ENCODE measurements around the gene CRB1. TPM values are rescaled to one million over a fixed set of nuclear protein-coding genes. Genes with fewer than 3 reads are reported as not detected.

Gene CRB1
- total RNA-seq (under 1 TPM in 3 of 6 donors, not detected in 3; 0.08 to 0.20 (median 0.09) TPM), polyA plus RNA-seq (under 1 TPM in 1 of 2 donors, not detected in 1; under 0.01 TPM)

- Histone ChIP-seq H3K36me3 (no peaks in the 10 kb centered on the region), H3K27me3 (no peaks in the 10 kb centered on the region), H3K9me3 (no peaks in the 10 kb centered on the region), H3K27ac (no peak within 1 kb of the TSS), H3K4me1 (no peaks in the 10 kb centered on the region), H3K4me3 (no peak within 1 kb of the TSS)
- 56 to 69% methylated on average over 4 of the region's 4 CpGs for WGBS, 2 donors
- DNase-seq, result peak in 1 of 6 donors; percentile 12
- intact Hi-C loops (cut with DNase I), result no loop called here
- FAIRE-seq, result no peak
- no peak for TF ChIP-seq CTCF (IDR thresholded peaks at IDR 0.05)
- no peak for ATAC-seq
These were observed at the start of gene CRB1 for GRCh38 chr1:197268012-197268411. TSS of gene CRB1 (plus strand) at chr1:197268252. CDS start at chr1:197268413, 161 bp downstream.

GRCh38 chr1:197218857-197219256 is 49.2 kb upstream of the CRB1 start:
- no peak for TF ChIP-seq CTCF (IDR thresholded peaks at IDR 0.05)
- DNase-seq, result no peak
- no peaks in the 10 kb centered on the region for H3K36me3 ChIP-seq
- H3K27me3 ChIP-seq, result no peaks in the 10 kb centered on the region
- intact Hi-C loops (cut with DNase I), result no loop called here
- no peak for ATAC-seq
- H3K4me3 ChIP-seq, result no peak overlapping the region
- no peak for FAIRE-seq
- no peaks in the 10 kb centered on the region for H3K9me3 ChIP-seq
- H3K4me1 ChIP-seq, result no peaks in the 10 kb centered on the region
- no peak overlapping the region for H3K27ac ChIP-seq

GRCh38 chr1:197222025-197222685 is 45.9 kb upstream of the CRB1 start:
- Histone ChIP-seq H3K4me3 (no peak overlapping the region), H3K36me3 (no peaks in the 10 kb centered on the region), H3K4me1 (no peaks in the 10 kb centered on the region), H3K27ac (no peak overlapping the region), H3K27me3 (no peaks in the 10 kb centered on the region), H3K9me3 (no peaks in the 10 kb centered on the region)
- no peak for TF ChIP-seq CTCF (IDR thresholded peaks at IDR 0.05)
- ATAC-seq (peak in 2 of 4 donors; percentile 52 to 62), FAIRE-seq (no peak), DNase-seq (peak in 1 of 6 donors; percentile 24)
- intact Hi-C loops (cut with DNase I), result no loop called here
- 68 to 74% methylated on average over 21 of the region's 21 CpGs for WGBS, 2 donors

GRCh38 chr1:197222780-197223179 is 45.3 kb upstream of the CRB1 start:
- TF ChIP-seq CTCF (IDR thresholded peaks at IDR 0.05), result no peak
- Histone ChIP-seq H3K36me3 (no peaks in the 10 kb centered on the region), H3K4me3 (no peak overlapping the region), H3K27ac (no peak overlapping the region), H3K27me3 (no peaks in the 10 kb centered on the region), H3K9me3 (no peaks in the 10 kb centered on the region), H3K4me1 (no peaks in the 10 kb centered on the region)
- WGBS, 2 donors, result 88 to 96% methylated on average over 2 of the region's 2 CpGs
- ATAC-seq (no peak), FAIRE-seq (no peak), DNase-seq (no peak)
- intact Hi-C loops (cut with DNase I), result no loop called here

- DNase-seq (no peak), ATAC-seq (no peak), FAIRE-seq (peak; percentile 47)
- H3K36me3 ChIP-seq, result no peaks in the 10 kb centered on the region
- intact Hi-C loops (cut with DNase I), result no loop called here
- H3K27me3 ChIP-seq, result no peaks in the 10 kb centered on the region
- WGBS, 2 donors, result 45 to 59% methylated on average over 1 of the region's 1 CpG
- peak in 1 of 4 donors; percentile 4 for TF ChIP-seq CTCF (IDR thresholded peaks at IDR 0.05)
- no peak overlapping the region for H3K27ac ChIP-seq
- no peaks in the 10 kb centered on the region for H3K4me1 ChIP-seq
- H3K9me3 ChIP-seq, result no peaks in the 10 kb centered on the region
- H3K4me3 ChIP-seq, result no peak overlapping the region
These were observed 43.9 kb upstream of the CRB1 start for GRCh38 chr1:197224160-197224559.
